GM12875 (cell line): Measurements from ENCODE around the gene RNF144A.

Source experiments
- H3K4me3 ChIP-seq: one replicate; pipeline ENCODE4 v1.5.1; 2011; ENCODE audit warnings: low read depth, low read length, control low read depth
- TF ChIP-seq, protein P1 (sequence below): IDR thresholded peaks from 2 replicates; pipeline ENCODE4 v1.5.1; 2011; ENCODE audit warnings: low read depth, mild to moderate bottlenecking, control low read depth, inconsistent platforms, low read length, moderate library complexity, borderline replicate concordance; ENCODE audit not compliant: insufficient read depth

The RNF144A gene

DNA sequence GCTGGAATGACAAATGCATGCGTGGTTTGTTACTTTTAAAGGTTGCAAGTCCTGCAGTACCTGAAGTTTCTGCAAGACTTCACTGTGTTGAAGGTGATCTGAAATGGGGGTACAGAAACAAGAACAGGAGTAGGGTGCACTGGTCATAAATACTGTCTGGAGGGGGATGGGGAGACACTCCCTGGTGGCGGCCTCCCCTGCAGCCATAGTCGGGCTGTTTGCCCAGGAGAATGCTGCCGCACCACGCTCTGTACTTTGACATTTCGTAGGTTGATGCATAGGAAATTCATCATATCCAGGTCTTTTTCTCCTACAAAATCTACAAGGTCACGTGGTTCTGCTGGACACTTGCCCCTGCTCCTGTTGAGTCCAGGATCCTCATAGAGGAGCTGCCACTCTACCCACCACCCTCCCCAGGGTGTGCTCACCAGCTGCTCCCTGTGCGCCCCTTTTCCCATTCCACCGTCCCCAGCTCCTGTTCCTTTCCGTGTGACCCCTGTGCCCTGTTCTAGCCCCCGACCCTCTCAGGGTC, 103.8 kb downstream of the RNF144A start:
- no peak overlapping the region for H3K4me3 ChIP-seq
- TF ChIP-seq, protein P1, sequence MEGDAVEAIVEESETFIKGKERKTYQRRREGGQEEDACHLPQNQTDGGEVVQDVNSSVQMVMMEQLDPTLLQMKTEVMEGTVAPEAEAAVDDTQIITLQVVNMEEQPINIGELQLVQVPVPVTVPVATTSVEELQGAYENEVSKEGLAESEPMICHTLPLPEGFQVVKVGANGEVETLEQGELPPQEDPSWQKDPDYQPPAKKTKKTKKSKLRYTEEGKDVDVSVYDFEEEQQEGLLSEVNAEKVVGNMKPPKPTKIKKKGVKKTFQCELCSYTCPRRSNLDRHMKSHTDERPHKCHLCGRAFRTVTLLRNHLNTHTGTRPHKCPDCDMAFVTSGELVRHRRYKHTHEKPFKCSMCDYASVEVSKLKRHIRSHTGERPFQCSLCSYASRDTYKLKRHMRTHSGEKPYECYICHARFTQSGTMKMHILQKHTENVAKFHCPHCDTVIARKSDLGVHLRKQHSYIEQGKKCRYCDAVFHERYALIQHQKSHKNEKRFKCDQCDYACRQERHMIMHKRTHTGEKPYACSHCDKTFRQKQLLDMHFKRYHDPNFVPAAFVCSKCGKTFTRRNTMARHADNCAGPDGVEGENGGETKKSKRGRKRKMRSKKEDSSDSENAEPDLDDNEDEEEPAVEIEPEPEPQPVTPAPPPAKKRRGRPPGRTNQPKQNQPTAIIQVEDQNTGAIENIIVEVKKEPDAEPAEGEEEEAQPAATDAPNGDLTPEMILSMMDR = no peak

DNA sequence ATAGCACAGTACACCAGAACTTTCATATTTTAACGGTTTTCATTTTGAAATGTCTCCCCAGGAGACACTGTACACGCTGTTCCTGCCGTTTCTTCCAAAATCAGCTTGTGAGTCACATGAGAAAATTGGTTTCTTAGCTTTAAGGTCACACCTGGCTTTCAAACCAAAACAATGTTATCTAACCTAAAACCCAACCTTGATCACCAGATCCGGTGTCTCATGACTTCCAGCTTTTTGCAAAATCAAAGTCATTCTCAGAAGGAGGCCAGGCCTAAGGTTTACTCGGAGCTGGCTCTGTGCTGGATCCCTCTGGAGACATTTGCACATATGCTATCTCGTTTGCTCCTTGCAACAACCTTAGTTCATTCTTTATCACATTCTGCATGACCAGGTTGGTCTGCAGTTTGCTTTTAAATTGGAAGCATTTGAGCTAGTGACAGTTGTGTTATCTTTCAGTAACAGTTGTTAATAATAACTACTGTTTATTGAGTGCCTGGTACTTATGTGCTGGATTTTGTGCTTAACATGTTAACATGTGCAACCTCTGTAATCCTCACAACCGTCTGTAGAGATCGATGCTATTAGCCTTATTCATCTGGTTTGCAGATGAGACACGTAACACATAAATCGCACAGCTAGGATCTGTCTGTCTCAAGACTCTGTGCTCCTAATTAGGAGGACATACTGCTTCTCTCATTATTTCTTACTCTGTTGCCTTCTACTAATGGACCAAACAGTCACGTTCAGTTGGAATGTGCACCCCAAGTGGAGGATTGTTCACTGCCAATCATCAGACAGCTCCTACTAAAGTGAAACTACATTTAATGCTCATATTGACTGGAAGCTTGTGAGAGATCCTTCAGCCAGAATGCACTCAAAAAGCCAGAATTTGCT, 105.5 kb downstream of the RNF144A start:
- H3K4me3 ChIP-seq = no peak overlapping the region
- TF ChIP-seq, protein P1 = no peak

DNA sequence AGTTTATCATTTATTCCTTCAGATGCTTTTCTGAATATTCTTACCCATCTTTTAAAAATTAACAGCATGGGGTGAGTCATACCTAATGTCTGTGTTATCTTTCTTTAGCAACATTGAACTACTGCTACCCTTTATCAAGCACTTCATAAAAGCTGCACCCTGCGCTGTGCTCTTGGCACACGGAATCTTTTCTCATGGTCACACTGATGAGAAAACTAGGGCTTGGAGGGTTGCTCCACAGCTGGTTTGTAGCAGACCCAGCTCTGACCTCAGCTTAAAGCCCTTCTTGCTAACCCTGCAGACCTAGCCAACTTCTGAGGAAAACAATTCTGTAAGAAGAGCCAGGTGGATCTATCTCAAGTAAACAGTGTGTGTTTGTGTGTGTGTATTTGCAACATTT, 106.3 kb downstream of the RNF144A start:
- TF ChIP-seq, protein P1 = no peak
- H3K4me3 ChIP-seq = no peak overlapping the region

DNA sequence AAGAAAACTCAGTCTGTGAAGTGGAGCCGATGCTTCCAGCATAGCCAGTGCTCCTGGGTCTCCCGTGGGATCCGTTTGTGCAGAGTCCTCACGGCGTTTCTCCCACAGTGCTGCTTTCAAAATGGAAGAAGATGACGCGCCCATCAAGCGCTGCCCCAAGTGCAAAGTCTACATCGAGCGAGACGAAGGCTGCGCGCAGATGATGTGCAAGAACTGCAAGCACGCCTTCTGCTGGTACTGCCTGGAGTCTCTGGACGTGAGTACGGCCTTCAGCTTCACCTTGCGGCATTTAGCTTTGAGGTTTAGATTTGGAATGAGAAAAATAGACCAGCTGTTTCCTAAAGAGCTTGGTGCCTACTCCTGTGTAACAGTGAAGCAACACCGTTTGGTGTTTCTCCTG, 107.0 kb downstream of the RNF144A start:
- no peak overlapping the region for H3K4me3 ChIP-seq
- TF ChIP-seq, protein P1 = no peak

DNA sequence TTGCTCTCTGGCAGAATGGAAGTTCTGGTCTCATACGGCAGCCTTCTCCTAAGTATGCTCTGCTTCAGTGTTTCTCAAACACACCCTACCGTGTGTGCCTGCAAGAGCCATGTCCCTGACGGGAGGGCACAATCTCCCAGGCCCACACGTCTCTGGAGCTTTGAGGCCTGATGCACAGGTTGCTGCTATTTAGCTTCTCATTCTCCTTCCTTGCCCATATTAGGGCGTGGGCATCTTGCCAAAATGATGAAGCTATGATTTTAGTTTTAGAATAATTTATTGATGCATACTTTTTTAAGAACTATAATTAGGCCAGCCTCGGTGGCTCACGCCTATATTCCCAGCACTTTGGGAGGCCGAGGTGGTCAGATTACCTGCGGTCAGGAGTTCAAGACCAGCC, 107.9 kb downstream of the RNF144A start:
- TF ChIP-seq, protein P1 = no peak
- H3K4me3 ChIP-seq = no peak overlapping the region

DNA sequence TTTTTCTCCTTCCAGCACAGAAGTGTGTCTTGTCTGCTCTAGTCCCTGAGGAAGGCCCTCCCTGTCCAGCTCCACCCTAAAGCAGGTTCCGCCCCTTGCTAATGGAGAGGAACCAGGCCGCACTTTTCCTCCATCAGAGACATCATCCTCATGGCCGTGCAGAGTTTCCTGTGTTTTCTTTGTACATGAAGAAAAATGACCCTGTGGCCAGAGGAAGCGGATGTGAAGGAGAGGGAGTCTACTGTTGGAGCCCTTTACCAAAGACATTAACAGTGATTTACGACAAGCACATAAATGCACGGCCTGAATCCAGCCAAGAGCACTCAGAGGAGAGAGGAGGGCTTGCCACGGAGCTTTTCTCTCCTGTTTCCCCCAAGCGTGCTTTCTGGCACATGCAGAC, 109.5 kb downstream of the RNF144A start:
- no peak overlapping the region for H3K4me3 ChIP-seq
- TF ChIP-seq, protein P1 = no peak

DNA sequence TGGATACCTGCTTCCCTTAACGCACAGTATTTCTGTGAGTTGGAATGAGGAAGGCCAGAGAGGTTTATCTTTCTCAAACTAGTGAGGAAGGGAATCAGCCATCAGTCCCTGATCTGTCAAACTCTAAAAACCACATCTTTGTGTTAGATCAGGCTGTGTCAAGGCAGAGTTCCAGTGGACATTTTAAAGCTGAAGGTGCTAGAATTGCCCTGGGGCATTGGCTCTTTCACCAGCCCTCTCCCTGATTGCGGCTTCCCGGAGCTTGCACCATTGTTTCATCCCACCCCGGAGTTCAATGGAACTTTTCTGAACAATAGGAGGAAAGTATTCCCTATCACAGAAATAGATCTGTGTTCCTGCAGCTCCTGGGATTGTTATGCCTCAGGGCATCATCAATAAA, 110.2 kb downstream of the RNF144A start:
- H3K4me3 ChIP-seq = no peak overlapping the region
- TF ChIP-seq, protein P1 = no peak
